ENCODE measurements around the gene TFAP2B.

The TFAP2B gene

GRCh38 chr6:50822078-50822476, 3.4 kb downstream of the TFAP2B start:
- H3K4me3 ChIP-seq (ENCODE audit: low read length): no peak overlapping the region
- TF ChIP-seq CTCF (IDR thresholded peaks at IDR 0.05; ENCODE audit: insufficient read depth, low read depth, low read length, missing control alignments): no peak
- DNase-seq (ENCODE audit: low read depth): peak; percentile 17

- DNase-seq (ENCODE audit: low read depth): no peak
- no peak overlapping the region for H3K4me3 ChIP-seq (ENCODE audit: low read length)
- TF ChIP-seq CTCF (IDR thresholded peaks at IDR 0.05; ENCODE audit: insufficient read depth, low read depth, low read length, missing control alignments): no peak
Observed at GRCh38 chr6:50823094-50823920, 4.6 kb downstream of the TFAP2B start.

GRCh38 chr6:50824552-50824951, 5.9 kb downstream of the TFAP2B start:
- H3K4me3 ChIP-seq (ENCODE audit: low read length): no peak overlapping the region
- no peak for DNase-seq (ENCODE audit: low read depth)
- no peak for TF ChIP-seq CTCF (IDR thresholded peaks at IDR 0.05; ENCODE audit: insufficient read depth, low read depth, low read length, missing control alignments)

- no peak for TF ChIP-seq CTCF (IDR thresholded peaks at IDR 0.05; ENCODE audit: insufficient read depth, low read depth, low read length, missing control alignments)
- H3K4me3 ChIP-seq (ENCODE audit: low read length): no peak overlapping the region
- no peak for DNase-seq (ENCODE audit: low read depth)
Observed at GRCh38 chr6:50825375-50826036, 6.8 kb downstream of the TFAP2B start.

- H3K4me3 ChIP-seq (ENCODE audit: low read length): no peak overlapping the region
- no peak for DNase-seq (ENCODE audit: low read depth)
- TF ChIP-seq CTCF (IDR thresholded peaks at IDR 0.05; ENCODE audit: insufficient read depth, low read depth, low read length, missing control alignments): no peak
Observed at GRCh38 chr6:50826037-50826761, 7.5 kb downstream of the TFAP2B start.

GRCh38 chr6:50826803-50827202, 8.1 kb downstream of the TFAP2B start:
- TF ChIP-seq CTCF (IDR thresholded peaks at IDR 0.05; ENCODE audit: insufficient read depth, low read depth, low read length, missing control alignments): no peak
- DNase-seq (ENCODE audit: low read depth): no peak
- no peak overlapping the region for H3K4me3 ChIP-seq (ENCODE audit: low read length)
